Vagina (tissue), 2 donors: ENCODE measurements around the gene RNF213.

Source experiments
- POLR2A ChIP-seq, 2 donors: fragments of 450-650 bp; IDR thresholded peaks; one replicate each; pipeline ENCODE4 v1.6.1; 2017; ENCODE audit warnings: antibody characterized with exemption in 2 of 2, mild to moderate bottlenecking in 2 of 2, moderate library complexity in 2 of 2
- POLR2AphosphoS5 ChIP-seq, 2 donors: sonication (generic); formaldehyde crosslinking; IDR thresholded peaks; one replicate each; pipeline ENCODE4 v1.9.0; 2017; ENCODE audit warnings: antibody characterized with exemption in 2 of 2, mild to moderate bottlenecking in 2 of 2, low read depth in 1 of 2; ENCODE audit not compliant: insufficient read depth in 1 of 2
- TF ChIP-seq, protein P1 (sequence below), 3 experiments: fragments of 450-650 bp in 2 of 3; fragments of 200-600 bp in 1 of 3; sonication (generic) in 1 of 3; IDR thresholded peaks; one replicate each; pipeline ENCODE4 v1.5.1; 2017 to 2019; ENCODE audit warnings: antibody characterized with exemption in 3 of 3, mild to moderate bottlenecking in 2 of 3, moderate library complexity in 2 of 3

DNA sequence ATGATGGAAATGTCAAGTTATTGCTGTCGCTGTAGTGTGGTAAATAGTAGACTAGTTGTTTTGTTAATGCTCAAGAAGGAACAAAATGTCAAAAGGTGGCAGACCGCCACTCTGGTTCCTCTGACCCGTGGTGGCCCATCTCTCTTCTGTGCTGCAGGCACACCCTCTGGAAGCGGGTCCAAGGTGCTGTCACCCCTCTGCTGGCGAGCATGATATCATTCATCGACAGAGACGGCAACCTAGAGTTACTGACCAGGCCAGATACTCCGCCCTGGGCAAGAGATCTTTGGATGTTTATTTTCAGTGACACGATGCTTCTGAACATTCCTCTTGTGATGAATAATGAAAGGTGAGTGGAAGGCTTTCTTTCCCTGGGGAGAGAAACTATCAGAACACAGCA lies 97.5 kb downstream of the RNF213 start:
- TF ChIP-seq POLR2AphosphoS5 (IDR thresholded peaks at IDR 0.05; ENCODE audit: insufficient read depth in 1 of 2, low read depth in 1 of 2), result no peak
- TF ChIP-seq, protein P1, sequence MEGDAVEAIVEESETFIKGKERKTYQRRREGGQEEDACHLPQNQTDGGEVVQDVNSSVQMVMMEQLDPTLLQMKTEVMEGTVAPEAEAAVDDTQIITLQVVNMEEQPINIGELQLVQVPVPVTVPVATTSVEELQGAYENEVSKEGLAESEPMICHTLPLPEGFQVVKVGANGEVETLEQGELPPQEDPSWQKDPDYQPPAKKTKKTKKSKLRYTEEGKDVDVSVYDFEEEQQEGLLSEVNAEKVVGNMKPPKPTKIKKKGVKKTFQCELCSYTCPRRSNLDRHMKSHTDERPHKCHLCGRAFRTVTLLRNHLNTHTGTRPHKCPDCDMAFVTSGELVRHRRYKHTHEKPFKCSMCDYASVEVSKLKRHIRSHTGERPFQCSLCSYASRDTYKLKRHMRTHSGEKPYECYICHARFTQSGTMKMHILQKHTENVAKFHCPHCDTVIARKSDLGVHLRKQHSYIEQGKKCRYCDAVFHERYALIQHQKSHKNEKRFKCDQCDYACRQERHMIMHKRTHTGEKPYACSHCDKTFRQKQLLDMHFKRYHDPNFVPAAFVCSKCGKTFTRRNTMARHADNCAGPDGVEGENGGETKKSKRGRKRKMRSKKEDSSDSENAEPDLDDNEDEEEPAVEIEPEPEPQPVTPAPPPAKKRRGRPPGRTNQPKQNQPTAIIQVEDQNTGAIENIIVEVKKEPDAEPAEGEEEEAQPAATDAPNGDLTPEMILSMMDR (IDR thresholded peaks at IDR 0.05), result no peak
- no peak for TF ChIP-seq POLR2A (IDR thresholded peaks at IDR 0.05)
